ENCODE results near the gene MTG1.
"Not testable (repeated sequence)": the region's sequence is repeated elsewhere in the genome, so short reads cannot be mapped to it uniquely, and the experiment has no call there.

MTG1 gene

DNA sequence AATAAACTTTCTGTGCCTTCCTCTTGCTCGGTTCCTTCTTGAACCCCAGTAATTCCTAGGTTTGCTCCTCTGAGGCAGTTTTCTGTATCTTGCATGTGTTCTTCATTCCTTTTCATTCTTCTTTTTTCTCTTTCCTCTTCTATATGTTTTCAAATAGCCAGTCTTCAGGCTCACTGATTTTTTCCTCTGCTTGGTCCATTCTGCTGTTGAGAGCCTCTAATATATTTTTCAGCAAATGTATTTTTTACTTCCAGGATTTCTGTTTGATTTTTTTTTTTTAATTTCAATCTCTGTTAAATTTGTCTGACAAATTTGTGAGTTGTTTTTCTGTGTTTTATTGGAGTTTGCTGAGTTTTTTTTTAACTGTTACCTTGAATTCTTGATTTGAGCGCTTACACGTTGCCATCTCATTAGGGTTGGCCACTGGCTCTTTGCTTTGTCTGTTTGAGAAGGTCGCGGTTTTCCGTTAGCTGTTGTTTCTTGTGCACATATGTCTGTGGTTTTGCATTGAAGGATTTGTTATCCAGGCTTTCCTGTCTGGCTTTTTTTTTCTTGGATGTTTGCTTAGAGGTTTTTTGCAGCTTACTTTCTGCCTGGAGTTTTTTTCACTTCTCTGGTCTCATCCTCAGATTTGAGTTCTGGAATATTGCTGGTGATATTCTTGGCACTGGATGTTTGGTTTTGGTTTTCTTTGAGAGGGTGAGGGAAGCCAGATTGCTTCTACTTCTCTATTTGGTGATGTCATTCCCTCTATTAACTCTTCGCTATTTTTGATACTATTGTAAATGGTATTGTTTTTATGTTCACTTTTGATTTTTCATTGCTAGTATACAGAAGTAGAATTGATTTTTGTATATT, 17.8 kb downstream of the MTG1 start:
- peaks cover 73% of the 10 kb centered on the region for H3K36me3 ChIP-seq (ENCODE audit: control insufficient read depth, insufficient read depth, low read length, severe bottlenecking)
- no peaks in the 10 kb centered on the region for H3K27me3 ChIP-seq (replicated peaks; ENCODE audit: control insufficient read depth, insufficient read depth, low read length)

DNA sequence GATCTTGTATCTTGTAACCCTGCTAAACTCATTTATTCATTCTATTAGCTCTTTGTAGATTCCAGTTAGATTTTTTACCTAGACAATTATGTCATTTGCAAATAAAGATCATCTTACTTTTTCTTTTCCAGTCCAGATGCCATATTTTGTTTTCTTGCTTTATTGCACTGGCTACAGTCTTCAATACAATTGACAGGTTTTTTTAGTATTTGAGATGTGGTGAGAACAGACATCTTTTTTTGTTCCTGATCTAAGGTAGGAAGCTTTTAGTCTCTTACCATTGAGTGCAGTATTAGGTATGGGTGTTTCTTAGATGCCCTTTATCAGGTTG, 18.4 kb downstream of the MTG1 start:
- Histone ChIP-seq H3K9ac (ENCODE audit: low read length) (no peak overlapping the region), H3K36me3 (ENCODE audit: control insufficient read depth, insufficient read depth, low read length, severe bottlenecking) (peaks cover 69% of the 10 kb centered on the region), H3K9me3 (ENCODE audit: control insufficient read depth, low read length) (peaks cover 22% of the 10 kb centered on the region), H3K4me3 (ENCODE audit: low read length) (no peak overlapping the region), H3K27me3 (replicated peaks; ENCODE audit: control insufficient read depth, insufficient read depth, low read length) (no peaks in the 10 kb centered on the region), H3K4me1 (ENCODE audit: control insufficient read depth, insufficient read depth, low read length) (peaks cover 10% of the 10 kb centered on the region)
- DNase-seq (ENCODE audit: low read depth) = no peak

More for the DNA sequence above, 17.8 kb downstream of the MTG1 start:
- Histone ChIP-seq H3K9ac (ENCODE audit: low read length) (no peak overlapping the region), H3K4me1 (ENCODE audit: control insufficient read depth, insufficient read depth, low read length) (peaks cover 10% of the 10 kb centered on the region), H3K9me3 (ENCODE audit: control insufficient read depth, low read length) (peaks cover 22% of the 10 kb centered on the region), H3K4me3 (ENCODE audit: low read length) (no peak overlapping the region)
- no peak for DNase-seq (ENCODE audit: low read depth)

DNA sequence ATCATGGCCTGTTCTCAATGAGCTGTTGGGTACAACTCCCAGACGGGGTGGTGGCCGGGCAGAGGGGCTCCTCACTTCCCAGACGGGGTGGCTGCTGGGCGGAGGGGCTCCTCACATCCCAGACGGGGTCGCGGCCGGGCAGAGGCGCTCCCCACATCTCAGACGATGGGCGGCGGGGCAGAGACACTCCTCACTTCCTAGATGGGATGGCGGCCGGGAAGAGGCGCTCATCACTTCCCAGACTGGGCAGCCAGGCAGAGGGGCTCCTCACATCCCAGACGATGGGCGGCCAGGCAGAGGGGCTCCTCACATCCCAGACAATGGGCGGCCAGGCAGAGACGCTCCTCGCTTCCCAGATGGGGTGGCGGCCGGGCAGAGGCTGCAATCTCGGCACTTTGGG, 20.4 kb downstream of the MTG1 start:
- not testable (repeated sequence) for H3K4me3 ChIP-seq (ENCODE audit: low read length); DNase-seq (ENCODE audit: low read depth); H3K9ac ChIP-seq (ENCODE audit: low read length); H3K4me1 ChIP-seq (ENCODE audit: control insufficient read depth, insufficient read depth, low read length); H3K27me3 ChIP-seq (replicated peaks; ENCODE audit: control insufficient read depth, insufficient read depth, low read length)
- Histone ChIP-seq H3K36me3 (ENCODE audit: control insufficient read depth, insufficient read depth, low read length, severe bottlenecking) (peaks cover 56% of the 10 kb centered on the region), H3K9me3 (ENCODE audit: control insufficient read depth, low read length) (peaks cover 22% of the 10 kb centered on the region)

DNA sequence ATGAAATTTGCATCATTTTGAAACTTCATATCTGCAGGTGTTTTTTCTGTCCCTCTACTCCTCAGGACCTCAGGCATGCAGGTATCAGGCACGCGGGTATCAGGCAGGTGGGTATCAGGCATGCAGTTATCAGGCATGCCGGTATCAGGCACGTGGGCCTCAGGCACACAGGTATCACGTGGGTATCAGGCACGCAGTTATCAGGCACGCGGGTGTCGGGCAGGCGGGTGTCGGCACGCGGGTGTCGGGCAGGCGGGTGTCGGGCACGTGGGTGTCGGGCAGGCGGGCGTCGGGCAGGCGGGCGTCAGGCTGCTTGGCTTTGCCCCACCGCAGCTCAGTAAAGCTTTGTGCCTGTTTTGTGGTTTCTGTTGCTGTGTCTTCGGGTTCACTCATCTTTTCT, 21.8 kb downstream of the MTG1 start:
- Histone ChIP-seq H3K27me3 (replicated peaks; ENCODE audit: control insufficient read depth, insufficient read depth, low read length) (no peaks in the 10 kb centered on the region), H3K4me1 (ENCODE audit: control insufficient read depth, insufficient read depth, low read length) (no peaks in the 10 kb centered on the region), H3K9me3 (ENCODE audit: control insufficient read depth, low read length) (peaks cover 21% of the 10 kb centered on the region), H3K9ac (ENCODE audit: low read length) (no peak overlapping the region), H3K36me3 (ENCODE audit: control insufficient read depth, insufficient read depth, low read length, severe bottlenecking) (peaks cover 56% of the 10 kb centered on the region), H3K4me3 (ENCODE audit: low read length) (no peak overlapping the region)
- DNase-seq (ENCODE audit: low read depth) = no peak

DNA sequence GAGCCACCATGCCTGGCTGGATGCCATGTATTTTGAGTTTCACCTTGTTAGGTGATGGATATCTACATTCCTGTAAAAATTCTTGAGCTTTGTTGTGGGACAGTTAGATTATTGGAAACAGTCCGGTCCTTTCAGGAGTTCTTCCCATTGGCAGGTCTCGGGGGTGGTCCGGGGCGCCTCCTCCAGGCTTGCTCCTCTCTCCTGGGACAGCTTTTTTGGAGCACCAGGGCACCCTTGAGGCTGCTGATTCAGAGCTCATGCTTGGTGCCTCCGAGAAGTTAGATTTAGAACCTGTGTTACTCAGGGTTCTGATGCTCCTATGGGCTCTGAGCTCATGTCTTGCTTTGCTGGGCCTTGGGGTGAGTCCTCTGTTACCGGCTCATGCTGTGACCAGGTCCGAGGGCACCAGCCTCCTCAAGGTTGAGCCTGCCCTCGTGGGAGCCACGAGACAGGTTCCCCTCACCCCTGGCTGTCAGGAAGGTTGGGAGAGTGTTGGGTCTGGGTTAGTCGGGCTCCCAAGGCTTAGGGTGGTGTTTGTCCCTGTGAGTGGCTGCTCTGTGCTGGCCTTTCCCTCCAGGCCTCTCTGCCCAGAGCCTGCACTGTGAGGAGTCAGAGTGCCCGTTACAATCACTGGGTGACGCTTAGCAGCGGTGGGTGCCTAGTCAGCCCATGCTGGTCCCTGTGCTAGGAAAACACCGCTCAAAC, 24.5 kb downstream of the MTG1 start:
- Histone ChIP-seq H3K9me3 (ENCODE audit: control insufficient read depth, low read length) (no peaks in the 10 kb centered on the region), H3K9ac (ENCODE audit: low read length) (no peak overlapping the region), H3K4me1 (ENCODE audit: control insufficient read depth, insufficient read depth, low read length) (no peaks in the 10 kb centered on the region), H3K36me3 (ENCODE audit: control insufficient read depth, insufficient read depth, low read length, severe bottlenecking) (peaks cover 34% of the 10 kb centered on the region), H3K4me3 (ENCODE audit: low read length) (no peak overlapping the region), H3K27me3 (replicated peaks; ENCODE audit: control insufficient read depth, insufficient read depth, low read length) (no peaks in the 10 kb centered on the region)
- DNase-seq (ENCODE audit: low read depth) = no peak

DNA sequence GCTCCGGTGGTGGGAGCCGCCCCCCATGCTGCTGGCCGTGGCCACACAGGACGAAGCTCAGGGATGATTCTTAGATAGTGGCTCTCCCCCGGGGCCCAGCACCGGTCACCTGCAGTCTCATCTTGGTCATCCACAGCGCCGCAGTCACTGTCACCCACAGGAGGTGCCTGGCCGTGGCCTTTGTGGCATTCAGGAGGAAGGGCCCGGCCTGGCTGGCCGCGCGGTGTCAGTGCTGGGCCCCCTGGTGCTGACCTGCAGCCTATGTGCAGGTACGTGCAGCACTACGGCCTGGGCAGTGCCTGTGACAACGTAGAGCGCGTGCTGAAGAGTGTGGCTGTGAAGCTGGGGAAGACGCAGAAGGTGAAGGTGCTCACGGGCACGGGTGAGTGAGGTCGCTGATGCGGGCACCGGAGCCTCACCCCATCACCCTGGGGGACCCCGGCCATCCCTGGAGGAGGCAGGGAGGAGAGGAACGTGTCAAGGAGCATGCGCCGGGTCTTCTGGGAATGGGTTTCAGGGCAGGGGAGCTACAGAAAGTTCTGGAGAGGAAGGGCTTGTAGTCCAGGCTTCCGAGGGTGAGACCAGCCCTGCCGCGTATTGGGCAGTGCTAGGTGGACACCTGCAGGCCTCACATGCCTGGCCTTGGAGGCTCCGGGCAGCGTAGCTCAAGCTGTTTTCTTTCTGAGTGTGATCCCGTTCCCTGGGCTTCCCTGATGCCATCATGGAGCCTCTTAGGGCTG, 25.4 kb downstream of the MTG1 start:
- Histone ChIP-seq H3K4me1 (ENCODE audit: control insufficient read depth, insufficient read depth, low read length) (no peaks in the 10 kb centered on the region), H3K9me3 (ENCODE audit: control insufficient read depth, low read length) (no peaks in the 10 kb centered on the region), H3K4me3 (ENCODE audit: low read length) (no peak overlapping the region), H3K36me3 (ENCODE audit: control insufficient read depth, insufficient read depth, low read length, severe bottlenecking) (peaks cover 30% of the 10 kb centered on the region), H3K27me3 (replicated peaks; ENCODE audit: control insufficient read depth, insufficient read depth, low read length) (no peaks in the 10 kb centered on the region), H3K9ac (ENCODE audit: low read length) (no peak overlapping the region)
- no peak for DNase-seq (ENCODE audit: low read depth)

DNA sequence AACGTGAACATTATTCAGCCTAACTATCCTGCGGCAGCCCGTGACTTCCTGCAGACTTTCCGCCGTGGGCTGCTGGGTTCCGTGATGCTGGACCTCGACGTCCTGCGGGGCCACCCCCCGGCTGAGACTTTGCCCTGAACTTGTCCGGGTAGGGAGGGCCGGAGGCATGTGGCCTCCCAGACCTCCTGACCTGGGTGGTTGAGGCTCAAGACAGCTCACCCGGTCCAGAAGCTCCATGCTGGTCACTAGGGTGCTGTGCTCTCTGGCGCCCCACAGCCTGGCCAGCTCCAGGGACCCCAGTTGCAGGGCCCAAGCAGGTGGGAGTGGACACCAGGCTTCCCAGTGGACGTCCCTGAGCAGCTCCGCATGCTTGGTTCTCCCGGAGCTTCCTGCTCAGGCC, 26.1 kb downstream of the MTG1 start:
- H3K4me3 ChIP-seq (ENCODE audit: low read length) = no peak overlapping the region
- DNase-seq (ENCODE audit: low read depth) = no peak
- peaks cover 30% of the 10 kb centered on the region for H3K36me3 ChIP-seq (ENCODE audit: control insufficient read depth, insufficient read depth, low read length, severe bottlenecking)
- H3K9ac ChIP-seq (ENCODE audit: low read length) = no peak overlapping the region
- H3K27me3 ChIP-seq (replicated peaks; ENCODE audit: control insufficient read depth, insufficient read depth, low read length) = no peaks in the 10 kb centered on the region
- H3K9me3 ChIP-seq (ENCODE audit: control insufficient read depth, low read length) = no peaks in the 10 kb centered on the region
- no peaks in the 10 kb centered on the region for H3K4me1 ChIP-seq (ENCODE audit: control insufficient read depth, insufficient read depth, low read length)

DNA sequence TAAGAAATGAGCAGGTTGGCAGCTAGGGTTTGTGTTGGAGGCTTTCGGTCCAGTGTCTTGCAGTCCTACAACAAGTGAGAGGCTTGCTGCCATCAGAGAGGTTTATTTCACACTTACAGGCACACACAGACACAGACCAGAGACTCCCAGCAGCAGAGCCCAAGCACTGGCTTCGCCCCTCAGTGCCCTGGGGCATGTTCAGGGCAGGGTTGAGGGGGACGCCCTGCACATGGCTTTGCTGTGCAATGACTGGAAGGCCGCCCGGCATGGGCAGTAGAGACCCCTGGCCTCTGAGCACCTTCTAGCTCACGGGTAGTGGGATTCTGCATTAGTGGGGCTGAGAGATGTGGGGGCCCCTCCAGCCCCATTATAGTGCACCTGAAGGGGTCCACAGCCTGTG, 26.6 kb downstream of the MTG1 start:
- H3K27me3 ChIP-seq (replicated peaks; ENCODE audit: control insufficient read depth, insufficient read depth, low read length) = no peaks in the 10 kb centered on the region
- H3K9me3 ChIP-seq (ENCODE audit: control insufficient read depth, low read length) = no peaks in the 10 kb centered on the region
- no peak overlapping the region for H3K9ac ChIP-seq (ENCODE audit: low read length)

DNA sequence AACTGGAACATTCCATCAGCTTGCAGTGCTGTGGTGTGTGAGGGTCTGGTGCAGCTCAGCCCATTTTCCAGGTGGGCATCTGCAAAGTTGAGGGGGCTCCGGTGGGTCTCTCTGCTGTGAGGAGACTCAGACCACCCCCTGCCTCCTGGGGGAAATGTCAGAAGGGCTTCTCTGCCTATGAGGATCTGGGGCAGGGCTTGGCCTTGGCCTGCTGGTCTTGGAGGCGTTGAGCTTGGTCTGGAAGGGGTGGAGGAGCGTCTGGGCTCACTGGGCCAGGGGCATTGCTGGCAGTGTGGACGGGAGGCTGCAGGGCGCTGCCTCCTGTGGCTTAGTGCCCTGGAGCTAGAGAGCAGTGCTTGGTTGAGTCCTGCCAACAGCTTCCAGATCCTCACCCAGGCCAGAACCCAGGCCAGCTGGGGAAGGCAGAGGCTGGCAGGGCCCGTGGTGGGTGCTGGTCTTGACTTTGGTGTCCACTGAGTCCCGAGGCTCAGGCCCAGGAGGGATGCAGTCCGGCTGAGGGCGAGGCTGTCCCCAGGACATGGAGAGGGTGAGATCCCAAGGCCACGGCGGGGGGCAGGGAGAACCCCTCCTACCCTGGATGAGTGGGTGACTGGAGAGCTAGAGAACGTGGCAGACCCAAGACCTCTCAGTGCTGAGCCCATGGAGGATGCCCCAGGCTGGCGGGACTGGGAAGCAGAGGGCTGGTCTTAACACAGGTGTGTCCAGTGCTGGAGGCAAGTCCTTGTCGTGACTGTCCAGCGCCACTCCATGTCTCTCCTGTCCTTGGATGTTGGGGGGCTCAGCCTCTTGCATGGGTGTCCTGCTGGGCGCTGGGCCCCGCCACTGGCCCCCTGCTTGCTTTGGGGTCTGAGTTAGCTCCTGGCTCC, 27.6 kb downstream of the MTG1 start:
- Histone ChIP-seq H3K9ac (ENCODE audit: low read length) (no peak overlapping the region), H3K4me1 (ENCODE audit: control insufficient read depth, insufficient read depth, low read length) (no peaks in the 10 kb centered on the region), H3K36me3 (ENCODE audit: control insufficient read depth, insufficient read depth, low read length, severe bottlenecking) (peaks cover 20% of the 10 kb centered on the region), H3K27me3 (replicated peaks; ENCODE audit: control insufficient read depth, insufficient read depth, low read length) (no peaks in the 10 kb centered on the region), H3K9me3 (ENCODE audit: control insufficient read depth, low read length) (no peaks in the 10 kb centered on the region), H3K4me3 (ENCODE audit: low read length) (no peak overlapping the region)
- no peak for DNase-seq (ENCODE audit: low read depth)

More for the DNA sequence above, 26.6 kb downstream of the MTG1 start:
- no peaks in the 10 kb centered on the region for H3K4me1 ChIP-seq (ENCODE audit: control insufficient read depth, insufficient read depth, low read length)
- H3K36me3 ChIP-seq (ENCODE audit: control insufficient read depth, insufficient read depth, low read length, severe bottlenecking) = peaks cover 24% of the 10 kb centered on the region
- H3K4me3 ChIP-seq (ENCODE audit: low read length) = no peak overlapping the region
- DNase-seq (ENCODE audit: low read depth) = no peak

DNA sequence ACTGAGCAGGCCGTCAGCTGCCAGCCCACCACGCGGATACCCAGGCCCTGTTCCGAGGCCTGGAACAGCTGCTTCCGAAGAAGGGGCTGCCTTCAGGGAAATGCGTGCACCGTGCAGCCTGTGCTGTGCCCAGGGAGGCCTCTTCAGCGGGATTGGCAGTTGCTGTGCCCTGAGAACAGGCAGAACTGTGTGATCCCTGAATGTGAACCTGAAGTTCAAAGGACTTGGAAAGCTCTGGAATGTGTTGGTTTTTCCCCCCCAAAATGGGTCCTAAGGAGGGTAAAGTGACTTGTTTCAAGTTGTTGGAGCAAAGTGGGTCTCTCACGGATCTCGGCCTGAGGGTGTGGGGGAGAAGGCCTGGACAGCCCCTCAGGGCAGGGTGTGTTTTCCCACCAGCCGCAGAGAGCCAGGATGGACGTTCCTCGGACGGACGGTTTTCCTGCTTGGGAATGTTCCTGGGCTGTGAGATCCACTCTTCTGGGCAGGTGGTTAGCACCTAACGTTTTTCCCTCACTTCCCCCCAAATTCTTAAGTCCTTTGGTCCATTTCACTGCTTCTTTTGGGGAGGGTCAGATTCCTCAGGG, 28.4 kb downstream of the MTG1 start:
- Histone ChIP-seq H3K9ac (ENCODE audit: low read length) (no peak overlapping the region), H3K4me1 (ENCODE audit: control insufficient read depth, insufficient read depth, low read length) (no peaks in the 10 kb centered on the region), H3K4me3 (ENCODE audit: low read length) (no peak overlapping the region), H3K27me3 (replicated peaks; ENCODE audit: control insufficient read depth, insufficient read depth, low read length) (no peaks in the 10 kb centered on the region), H3K36me3 (ENCODE audit: control insufficient read depth, insufficient read depth, low read length, severe bottlenecking) (peaks cover 20% of the 10 kb centered on the region), H3K9me3 (ENCODE audit: control insufficient read depth, low read length) (no peaks in the 10 kb centered on the region)
- no peak for DNase-seq (ENCODE audit: low read depth)

All from adipocyte (in vitro differentiated cells).